ENCODE results near the gene PPM1D. TPM values are rescaled to one million over a fixed set of nuclear protein-coding genes. Genes with fewer than 3 reads are reported as not detected.

PPM1D gene
- total and polyA plus RNA-seq, 2 of the 13 experiments (the other 11 are each of a cell fraction or from before 2014, with no cell fraction given) = 8.0 to 26.2 TPM

- no peak for TF ChIP-seq ETV5 (CRISPR knock-in tag; IDR thresholded peaks at IDR 0.05; ENCODE audit: borderline replicate concordance)
- no peak for TF ChIP-seq KLF13 (CRISPR knock-in tag; IDR thresholded peaks at IDR 0.05)
- TF ChIP-seq ZNF687 (CRISPR knock-in tag; IDR thresholded peaks at IDR 0.05) = peak; percentile 88
- TF ChIP-seq ZSCAN30 (CRISPR knock-in tag; IDR thresholded peaks at IDR 0.05) = no peak
- TF ChIP-seq SATB2 (CRISPR knock-in tag; IDR thresholded peaks at IDR 0.05) = peak; percentile 33; the same call in 1 of the 2 replicates
- peak; percentile 55 for TF ChIP-seq AGO1 (IDR thresholded peaks at IDR 0.05; ENCODE audit: low read depth, low read length, poor library complexity, severe bottlenecking)
- TF ChIP-seq SMARCC2 (IDR thresholded peaks at IDR 0.05) = no peak
- peak; percentile 84; the same call in 1 of the 2 replicates for TF ChIP-seq ZNF34 (CRISPR knock-in tag; IDR thresholded peaks at IDR 0.05; ENCODE audit: borderline replicate concordance)
- TF ChIP-seq ZNF510 (CRISPR knock-in tag; IDR thresholded peaks at IDR 0.05; ENCODE audit: low read depth) = peak; percentile 88; the same call in 1 of the 2 replicates
- TF ChIP-seq ZNF232 (CRISPR knock-in tag; IDR thresholded peaks at IDR 0.05; ENCODE audit: borderline replicate concordance) = 0 out of 2 replicates have a peak, but pooled peaks have one; percentile 40
- no peak for TF ChIP-seq CSRNP2 (CRISPR knock-in tag; conservative IDR thresholded peaks at IDR 0.05; ENCODE audit: low read depth)
- peak; percentile 95 for TF ChIP-seq BHLHE40 (IDR thresholded peaks at IDR 0.05; ENCODE audit: low read length)
- TF ChIP-seq GABPA (IDR thresholded peaks at IDR 0.05; ENCODE audit: low read depth, low read length) = peak; percentile 80
- peak; percentile 91 for TF ChIP-seq GABPA (CRISPR knock-in tag; IDR thresholded peaks at IDR 0.05; ENCODE audit: low read depth)
- TF ChIP-seq STAT6 (CRISPR knock-in tag; IDR thresholded peaks at IDR 0.05; ENCODE audit: borderline replicate concordance) = peak; percentile 99
- 0 out of 2 replicates have a peak, but pooled peaks have one; percentile 6 for TF ChIP-seq TOPORS (CRISPR knock-in tag; IDR thresholded peaks at IDR 0.05)
- TF ChIP-seq ARID2 (CRISPR knock-in tag; IDR thresholded peaks at IDR 0.05; ENCODE audit: borderline replicate concordance) = no peak; the same call in 1 of the 2 replicates
- peak; percentile 50 for TF ChIP-seq BCL6 (CRISPR knock-in tag; IDR thresholded peaks at IDR 0.05)
- TF ChIP-seq ATF4 (CRISPR knock-in tag; IDR thresholded peaks at IDR 0.05) = no peak; a peak in 1 of 4 replicates
- TF ChIP-seq NBN (conservative IDR thresholded peaks at IDR 0.05) = 0 out of 2 replicates have a peak, but pooled peaks have one; percentile 53
These were observed 77.5 kb downstream of the PPM1D start, which contains the start of gene BCAS3 (continued) for GRCh38 chr17:60677308-60678117.

Measured in HepG2 (cell line).